ENCODE data around the gene EML6.

DNA sequence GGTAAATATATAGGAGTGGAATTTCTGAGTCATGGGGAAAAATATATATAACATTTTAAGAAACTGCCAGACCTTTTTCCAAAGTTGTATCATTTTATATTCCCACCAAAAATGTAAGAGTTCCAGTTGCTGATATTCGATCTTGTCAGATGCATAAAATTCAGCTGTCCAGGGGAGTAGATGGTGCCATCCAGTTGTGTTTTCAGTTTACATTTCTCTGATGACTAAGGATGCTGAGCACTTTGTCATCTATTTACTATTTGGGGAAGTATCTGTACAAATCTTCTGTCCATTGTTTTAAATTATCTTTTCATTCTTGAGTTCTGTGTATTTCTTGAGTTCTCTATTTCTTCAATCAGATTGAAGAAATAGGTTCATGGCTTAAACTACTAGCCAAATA is 200.7 kb downstream of the EML6 start:
- no peak for TF ChIP-seq YY1 (IDR thresholded peaks at IDR 0.05; ENCODE audit: extremely low read depth, insufficient replicate concordance, low read depth, low read length)
- TF ChIP-seq, protein P1, sequence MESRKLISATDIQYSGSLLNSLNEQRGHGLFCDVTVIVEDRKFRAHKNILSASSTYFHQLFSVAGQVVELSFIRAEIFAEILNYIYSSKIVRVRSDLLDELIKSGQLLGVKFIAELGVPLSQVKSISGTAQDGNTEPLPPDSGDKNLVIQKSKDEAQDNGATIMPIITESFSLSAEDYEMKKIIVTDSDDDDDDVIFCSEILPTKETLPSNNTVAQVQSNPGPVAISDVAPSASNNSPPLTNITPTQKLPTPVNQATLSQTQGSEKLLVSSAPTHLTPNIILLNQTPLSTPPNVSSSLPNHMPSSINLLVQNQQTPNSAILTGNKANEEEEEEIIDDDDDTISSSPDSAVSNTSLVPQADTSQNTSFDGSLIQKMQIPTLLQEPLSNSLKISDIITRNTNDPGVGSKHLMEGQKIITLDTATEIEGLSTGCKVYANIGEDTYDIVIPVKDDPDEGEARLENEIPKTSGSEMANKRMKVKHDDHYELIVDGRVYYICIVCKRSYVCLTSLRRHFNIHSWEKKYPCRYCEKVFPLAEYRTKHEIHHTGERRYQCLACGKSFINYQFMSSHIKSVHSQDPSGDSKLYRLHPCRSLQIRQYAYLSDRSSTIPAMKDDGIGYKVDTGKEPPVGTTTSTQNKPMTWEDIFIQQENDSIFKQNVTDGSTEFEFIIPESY (IDR thresholded peaks at IDR 0.05; ENCODE audit: extremely low read depth, insufficient replicate concordance, low read length): no peak

Data from HCT116 (cell line).